Brain microvascular endothelial cell (primary cell): ENCODE measurements around the gene TMEM132A.

ENCODE experiments used
- DNase-seq: peaks from one replicate; pipeline ENCODE4 v3.0.0-alpha.2; 2020
- H3K27ac ChIP-seq: fragments of 250-450 bp; sonication (Bioruptor Pico); 2 replicates; pipeline ENCODE4 v1.5.1; 2020; ENCODE audit warnings: mild to moderate bottlenecking, moderate library complexity
- H3K27me3 ChIP-seq: fragments of 250-450 bp; sonication (Bioruptor Pico); replicated peaks from 2 replicates; pipeline ENCODE4 v1.5.1; 2020; ENCODE audit warnings: mild to moderate bottlenecking
- H3K36me3 ChIP-seq: fragments of 250-450 bp; sonication (Bioruptor Pico); replicated peaks from 2 replicates; pipeline ENCODE4 v1.5.1; 2020; ENCODE audit warnings: mild to moderate bottlenecking
- H3K4me3 ChIP-seq: 2 replicates; pipeline ENCODE4 v1.5.1; 2011; ENCODE audit warnings: low read depth, mild to moderate bottlenecking, control low read depth, low read length, moderate library complexity
- CTCF ChIP-seq: IDR thresholded peaks from 2 replicates; pipeline ENCODE4 v1.5.1; 2011; ENCODE audit warnings: low read depth, mild to moderate bottlenecking, moderate library complexity, low read length, control low read depth, inconsistent platforms; ENCODE audit errors: missing control alignments
- in situ Hi-C: cut with HindIII; loops from 2 replicates; pipeline ENCODE4 v1.10.0; 2017; ENCODE audit warnings: low sequenced_read_pairs, low pct_ligation_motif_present

TMEM132A gene

GRCh38 chr11:60913793-60914632 lies 10.2 kb upstream of the TMEM132A start, which contains the start of gene TMEM109:
TSS of gene TMEM109 (plus strand) at chr11:60914158. CDS start at chr11:60919694, 5,536 bp downstream.
- in situ Hi-C loops: no loop called here
- H3K27me3 ChIP-seq: no peaks in the 10 kb centered on the region
- TF ChIP-seq CTCF: no peak
- H3K27ac ChIP-seq: peak within 1 kb of the TSS; percentile 95
- peak within 1 kb of the TSS; percentile 79 for H3K4me3 ChIP-seq
- H3K36me3 ChIP-seq: no peaks in the 10 kb centered on the region
- DNase-seq: peak; percentile 83

GRCh38 chr11:60914633-60915247 lies 9.5 kb upstream of the TMEM132A start:
- H3K27ac ChIP-seq: peak overlapping the region; percentile 95
- no peak for DNase-seq
- no peak for TF ChIP-seq CTCF

GRCh38 chr11:60915248-60915914 lies 8.9 kb upstream of the TMEM132A start:
- in situ Hi-C loops: no loop called here
- peak; percentile 36 for DNase-seq
- Histone ChIP-seq H3K4me3 (peak overlapping the region; percentile 79), H3K36me3 (peaks cover 7% of the 10 kb centered on the region), H3K27me3 (no peaks in the 10 kb centered on the region), H3K27ac (peak overlapping the region; percentile 2)
- TF ChIP-seq CTCF: peak; percentile 56

More at GRCh38 chr11:60914633-60915247, 9.5 kb upstream of the TMEM132A start:
- Histone ChIP-seq H3K36me3 (peaks cover under 1% of the 10 kb centered on the region), H3K27me3 (no peaks in the 10 kb centered on the region), H3K4me3 (peak overlapping the region; percentile 79)
- in situ Hi-C loops: no loop called here

GRCh38 chr11:60916669-60917206 lies 7.5 kb upstream of the TMEM132A start:
- H3K27ac ChIP-seq: no peak overlapping the region
- H3K27me3 ChIP-seq: no peaks in the 10 kb centered on the region
- H3K4me3 ChIP-seq: no peak overlapping the region
- in situ Hi-C loops: no loop called here
- no peak for DNase-seq
- H3K36me3 ChIP-seq: peaks cover 18% of the 10 kb centered on the region
- no peak for TF ChIP-seq CTCF

- Histone ChIP-seq H3K27me3 (no peaks in the 10 kb centered on the region), H3K36me3 (peaks cover 23% of the 10 kb centered on the region), H3K4me3 (no peak overlapping the region), H3K27ac (no peak overlapping the region)
- DNase-seq: no peak
- in situ Hi-C loops: no loop called here
- TF ChIP-seq CTCF: no peak
Observed at GRCh38 chr11:60917267-60917666, 7.0 kb upstream of the TMEM132A start.
